ENCODE results near the gene TOP3A. TPM values are rescaled to one million over a fixed set of nuclear protein-coding genes. Genes with fewer than 3 reads are reported as not detected.

The TOP3A gene
- total and polyA plus RNA-seq, 2 of the 13 experiments (the other 11 are each of a cell fraction or from before 2014, with no cell fraction given): 16.9 to 36.8 TPM

DNA sequence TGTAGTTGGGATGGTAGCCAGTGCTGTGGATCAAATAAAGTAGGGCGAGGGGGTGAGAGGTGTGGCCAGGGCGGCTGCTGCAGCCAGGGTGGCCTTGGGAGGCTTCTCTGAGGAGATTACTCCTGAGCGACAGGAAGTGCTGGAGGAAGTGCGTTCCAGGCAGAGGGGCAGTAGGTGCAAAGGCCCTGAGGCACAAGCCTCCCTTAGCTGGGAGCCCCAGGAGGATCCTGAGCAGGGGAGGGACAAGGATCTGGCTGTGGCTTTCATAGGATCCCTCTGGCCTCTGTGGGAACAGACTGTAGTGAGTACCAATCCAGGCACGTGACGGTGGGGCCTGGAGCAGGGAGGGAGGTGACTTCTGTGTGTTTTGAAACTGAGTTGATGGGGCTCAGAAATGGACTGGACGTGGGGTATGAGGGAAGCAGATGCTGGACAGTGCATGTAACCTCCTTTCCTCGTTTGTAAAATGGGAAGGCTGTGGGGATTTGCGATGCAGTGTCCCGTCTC lies 86.6 kb downstream of the TOP3A start:
- no peaks in the 10 kb centered on the region for H3K9me3 ChIP-seq (ENCODE audit: low read length)
- no peak overlapping the region for H3K9ac ChIP-seq (ENCODE audit: insufficient read depth, low read depth, low read length)
- FAIRE-seq: no peak
- peaks cover 54% of the 10 kb centered on the region for H3K4me1 ChIP-seq (ENCODE audit: insufficient read depth, low read length)
- peaks cover 4 to 8% of the 10 kb centered on the region in 2 experiments; a peak in 4 of 5 replicates for H3K36me3 ChIP-seq (replicated peaks in 1 of 2; ENCODE audit: control insufficient read depth in 1 of 2, insufficient read depth in 2 of 2, low read length in 2 of 2)
- in situ Hi-C loops (cut with HindIII; ENCODE audit: extremely low pct_ligation_motif_present, low pct_unique_long_range_greater_than_20kb) (no loop called here), intact Hi-C loops (cut with micrococcal nuclease; ENCODE audit: unreplicated experiment) (no loop called here)
- ATAC-seq: no peak
- ChIA-PET POLR2A (interaction anchor here (1.3 kb wide), 1 partner anchor 37 kb away, joined by 3 read pairs; no protein-coding TSS in a partner anchor), CTCF (ENCODE audit: low intra/inter-chr PET ratio, low total read pairs) (no interaction called here)
- peaks cover 4% of the 10 kb centered on the region; the same call in 1 of the 2 replicates for H4K20me1 ChIP-seq (ENCODE audit: insufficient read depth, low read length)
- DNase-seq (ENCODE audit: low spot score): no peak
- H3K27me3 ChIP-seq (ENCODE audit: control insufficient read depth in 1 of 2, insufficient read depth in 2 of 2, low read length in 2 of 2): no peaks in the 10 kb centered on the region; a peak in 1 of 5 replicates
- peaks cover 21% of the 10 kb centered on the region for H3K79me2 ChIP-seq (ENCODE audit: insufficient read depth, low read length)
- TF ChIP-seq ZFAT (CRISPR knock-in tag; conservative IDR thresholded peaks at IDR 0.05) (no peak), ZFX (CRISPR knock-in tag; IDR thresholded peaks at IDR 0.05; ENCODE audit: low read depth) (0 out of 2 replicates have a peak, but pooled peaks have one; percentile 8), ZNF878 (CRISPR knock-in tag; IDR thresholded peaks at IDR 0.05) (no peak), ZNF773 (CRISPR knock-in tag; IDR thresholded peaks at IDR 0.05; ENCODE audit: borderline replicate concordance) (no peak), MEIS2 (CRISPR knock-in tag; IDR thresholded peaks at IDR 0.05) (no peak), ZMYM3 (CRISPR knock-in tag; IDR thresholded peaks at IDR 0.05) (peak; percentile 61; the same call in 1 of the 2 replicates), ZNF138 (CRISPR knock-in tag; IDR thresholded peaks at IDR 0.05; ENCODE audit: low read depth) (no peak)
- no peak overlapping the region for H3K27ac ChIP-seq (ENCODE audit: extremely low read length, insufficient read depth, low read length)
- no TSS peak for BruUV-seq (replicated peaks)
- H3K4me2 ChIP-seq (ENCODE audit: low read depth, low read length): no peak overlapping the region; the same call in 1 of the 2 replicates
- no peak overlapping the region for H3K4me3 ChIP-seq (replicated peaks in 1 of 3; ENCODE audit: insufficient read depth in 1 of 3, low read depth in 2 of 3, low read length in 3 of 3)
- 86% methylated on average over 8 of the region's 10 CpGs for WGBS (ENCODE audit: low lambda C conversion rate)
- no peak overlapping the region for H2AFZ ChIP-seq (ENCODE audit: low read length)

DNA sequence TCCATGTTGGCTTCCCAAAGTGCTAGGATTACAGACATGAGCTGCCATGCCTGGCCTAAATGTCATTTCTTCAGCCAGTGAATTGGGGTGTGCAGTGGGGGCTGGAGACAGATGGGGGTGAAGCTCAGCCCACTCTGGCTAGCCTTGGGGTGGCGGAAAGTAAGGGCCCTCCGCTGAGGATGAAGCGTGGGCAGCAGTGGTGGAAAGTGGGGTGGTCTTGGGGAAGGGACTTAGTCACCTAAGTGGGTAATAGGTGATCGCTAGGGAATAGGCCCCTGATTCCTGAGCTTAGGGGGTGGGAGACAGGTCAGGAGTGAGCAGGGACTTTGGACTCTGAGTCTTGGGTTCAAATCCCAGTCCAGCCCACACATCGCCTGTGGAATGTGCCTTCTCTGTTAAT lies 87.2 kb downstream of the TOP3A start:
- POLR2A ChIA-PET: no interaction called here

More for the DNA sequence above, 87.2 kb downstream of the TOP3A start:
- Histone ChIP-seq H3K9ac (ENCODE audit: insufficient read depth, low read depth, low read length) (no peak overlapping the region), H3K79me2 (ENCODE audit: insufficient read depth, low read length) (peaks cover 21% of the 10 kb centered on the region), H3K9me3 (ENCODE audit: low read length) (no peaks in the 10 kb centered on the region), H3K4me3 (replicated peaks in 1 of 3; ENCODE audit: insufficient read depth in 1 of 3, low read depth in 2 of 3, low read length in 3 of 3) (no peak overlapping the region), H3K27me3 (ENCODE audit: control insufficient read depth in 1 of 2, insufficient read depth in 2 of 2, low read length in 2 of 2) (no peaks in the 10 kb centered on the region; a peak in 1 of 5 replicates), H3K4me1 (ENCODE audit: insufficient read depth, low read length) (peaks cover 54% of the 10 kb centered on the region), H2AFZ (ENCODE audit: low read length) (no peak overlapping the region), H3K4me2 (ENCODE audit: low read depth, low read length) (no peak overlapping the region), H3K36me3 (replicated peaks in 1 of 2; ENCODE audit: control insufficient read depth in 1 of 2, insufficient read depth in 2 of 2, low read length in 2 of 2) (peaks cover 3% of the 10 kb centered on the region in 2 experiments; a peak in 2 of 5 replicates), H4K20me1 (ENCODE audit: insufficient read depth, low read length) (peaks cover 4% of the 10 kb centered on the region; the same call in 1 of the 2 replicates), H3K27ac (ENCODE audit: extremely low read length, insufficient read depth, low read length) (no peak overlapping the region)
- BruUV-seq (replicated peaks): no TSS peak
- ATAC-seq (no peak), DNase-seq (ENCODE audit: low spot score) (no peak), FAIRE-seq (no peak)
- TF ChIP-seq, protein P1, sequence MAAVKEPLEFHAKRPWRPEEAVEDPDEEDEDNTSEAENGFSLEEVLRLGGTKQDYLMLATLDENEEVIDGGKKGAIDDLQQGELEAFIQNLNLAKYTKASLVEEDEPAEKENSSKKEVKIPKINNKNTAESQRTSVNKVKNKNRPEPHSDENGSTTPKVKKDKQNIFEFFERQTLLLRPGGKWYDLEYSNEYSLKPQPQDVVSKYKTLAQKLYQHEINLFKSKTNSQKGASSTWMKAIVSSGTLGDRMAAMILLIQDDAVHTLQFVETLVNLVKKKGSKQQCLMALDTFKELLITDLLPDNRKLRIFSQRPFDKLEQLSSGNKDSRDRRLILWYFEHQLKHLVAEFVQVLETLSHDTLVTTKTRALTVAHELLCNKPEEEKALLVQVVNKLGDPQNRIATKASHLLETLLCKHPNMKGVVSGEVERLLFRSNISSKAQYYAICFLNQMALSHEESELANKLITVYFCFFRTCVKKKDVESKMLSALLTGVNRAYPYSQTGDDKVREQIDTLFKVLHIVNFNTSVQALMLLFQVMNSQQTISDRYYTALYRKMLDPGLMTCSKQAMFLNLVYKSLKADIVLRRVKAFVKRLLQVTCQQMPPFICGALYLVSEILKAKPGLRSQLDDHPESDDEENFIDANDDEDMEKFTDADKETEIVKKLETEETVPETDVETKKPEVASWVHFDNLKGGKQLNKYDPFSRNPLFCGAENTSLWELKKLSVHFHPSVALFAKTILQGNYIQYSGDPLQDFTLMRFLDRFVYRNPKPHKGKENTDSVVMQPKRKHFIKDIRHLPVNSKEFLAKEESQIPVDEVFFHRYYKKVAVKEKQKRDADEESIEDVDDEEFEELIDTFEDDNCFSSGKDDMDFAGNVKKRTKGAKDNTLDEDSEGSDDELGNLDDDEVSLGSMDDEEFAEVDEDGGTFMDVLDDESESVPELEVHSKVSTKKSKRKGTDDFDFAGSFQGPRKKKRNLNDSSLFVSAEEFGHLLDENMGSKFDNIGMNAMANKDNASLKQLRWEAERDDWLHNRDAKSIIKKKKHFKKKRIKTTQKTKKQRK (IDR thresholded peaks at IDR 0.05; ENCODE audit: low read length): no peak
- TF ChIP-seq ZKSCAN1 (IDR thresholded peaks at IDR 0.05; ENCODE audit: low read length): 0 out of 2 replicates have a peak, but pooled peaks have one; percentile 8
- no peak for TF ChIP-seq CEBPG (CRISPR knock-in tag; IDR thresholded peaks at IDR 0.05)
- in situ Hi-C loops (cut with HindIII; ENCODE audit: extremely low pct_ligation_motif_present, low pct_unique_long_range_greater_than_20kb): no loop called here
- CTCF ChIA-PET (ENCODE audit: low intra/inter-chr PET ratio, low total read pairs): no interaction called here
- intact Hi-C loops (cut with micrococcal nuclease; ENCODE audit: unreplicated experiment): no loop called here
- 85% methylated on average over 5 of the region's 5 CpGs for WGBS (ENCODE audit: low lambda C conversion rate)

Measured in HepG2 (cell line).